Left forelimb (tissue), 1 donor: ENCODE results near the gene COL23A1.

Experiments
- DNase-seq: peaks from one replicate; pipeline ENCODE4 v3.0.0-alpha.2; 2018; ENCODE audit warnings: low spot score

Gene COL23A1

GRCh38 chr5:178421699-178422399 is 168.3 kb downstream of the COL23A1 start:
- no peak for DNase-seq

GRCh38 chr5:178421128-178421527 is 169.1 kb downstream of the COL23A1 start:
- DNase-seq: no peak

GRCh38 chr5:178420354-178420781 is 169.8 kb downstream of the COL23A1 start:
- DNase-seq: no peak

- DNase-seq: no peak
These were observed 170.5 kb downstream of the COL23A1 start for GRCh38 chr5:178419651-178420050.

GRCh38 chr5:178419196-178419595 is 171.0 kb downstream of the COL23A1 start:
- DNase-seq: peak; percentile 40

- peak; percentile 44 for DNase-seq
These were observed 171.7 kb downstream of the COL23A1 start for GRCh38 chr5:178418471-178419010.

- DNase-seq: no peak
These were observed 172.2 kb downstream of the COL23A1 start for GRCh38 chr5:178418031-178418430.

GRCh38 chr5:178417391-178417811 is 172.8 kb downstream of the COL23A1 start:
- no peak for DNase-seq

GRCh38 chr5:178416919-178417318 is 173.3 kb downstream of the COL23A1 start:
- DNase-seq: no peak

GRCh38 chr5:178416206-178416882 is 173.8 kb downstream of the COL23A1 start:
- no peak for DNase-seq

- peak; percentile 61 for DNase-seq
These were observed 174.8 kb downstream of the COL23A1 start for GRCh38 chr5:178415353-178415752.

GRCh38 chr5:178413988-178414387 is 176.2 kb downstream of the COL23A1 start:
- DNase-seq: peak; percentile 46

GRCh38 chr5:178411083-178411482 is 179.1 kb downstream of the COL23A1 start:
- DNase-seq: no peak

- DNase-seq: no peak
These were observed 182.5 kb downstream of the COL23A1 start for GRCh38 chr5:178407646-178408045.

- DNase-seq: no peak
These were observed 185.2 kb downstream of the COL23A1 start for GRCh38 chr5:178404987-178405386.

- DNase-seq: no peak
These were observed 186.1 kb downstream of the COL23A1 start for GRCh38 chr5:178403956-178404600.

GRCh38 chr5:178403351-178403750 is 186.8 kb downstream of the COL23A1 start:
- DNase-seq: no peak

GRCh38 chr5:178399701-178400095 is 190.5 kb downstream of the COL23A1 start:
- DNase-seq: no peak

GRCh38 chr5:178398901-178399700 is 191.1 kb downstream of the COL23A1 start:
- DNase-seq: no peak

GRCh38 chr5:178396796-178397720 is 193.1 kb downstream of the COL23A1 start:
- DNase-seq: no peak

GRCh38 chr5:178394074-178394473 is 196.1 kb downstream of the COL23A1 start:
- no peak for DNase-seq
